Upper lobe of left lung (tissue), 6 donors: ENCODE data around the gene CNTNAP5. TPM values are rescaled to one million over a fixed set of nuclear protein-coding genes. Genes with fewer than 3 reads are reported as not detected.
A peak's percentile ranks its signal among the peaks of the same experiment; 100 is the strongest.

Experiments used
- ATAC-seq, 2 donors: fragments of 200-7000 bp; cut with Tn5 transposase; one replicate each; pipeline ENCODE4 v1.9.1; 2022; ENCODE audit warnings: mild to moderate bottlenecking in 2 of 2, moderate library complexity in 2 of 2; ENCODE audit not compliant: low FRiP score in 2 of 2
- DNase-seq, 2 donors: peaks; one replicate each; pipeline ENCODE4 v3.0.0-alpha.2; 2019 to 2020
- H3K27ac ChIP-seq, 4 donors: fragments of 200-600 bp; sonication (generic); one replicate each; pipeline ENCODE4 v1.5.1; 2016 to 2019
- H3K27me3 ChIP-seq, 4 donors: fragments of 200-600 bp; sonication (generic); one replicate each; pipeline ENCODE4 v1.5.1; 2017 to 2019
- H3K36me3 ChIP-seq, 4 donors: fragments of 200-600 bp; sonication (generic); one replicate each; pipeline ENCODE4 v1.5.1; 2016 to 2019
- H3K4me1 ChIP-seq, 4 donors: fragments of 200-600 bp; sonication (generic); one replicate each; pipeline ENCODE4 v1.5.1; 2018 to 2019
- H3K4me3 ChIP-seq, 4 donors: fragments of 200-600 bp; sonication (generic); one replicate each; pipeline ENCODE4 v1.5.1; 2017 to 2019; ENCODE audit warnings: mild to moderate bottlenecking in 2 of 4, moderate library complexity in 1 of 4
- H3K9me3 ChIP-seq, 4 donors: fragments of 200-600 bp; sonication (generic); one replicate each; pipeline ENCODE4 v1.5.1; 2018 to 2019
- EP300 ChIP-seq, 4 donors: sonication (generic); formaldehyde crosslinking; IDR thresholded peaks; one replicate each; pipeline ENCODE4 v1.5.1; 2017; ENCODE audit warnings: antibody characterized with exemption in 4 of 4, control low read depth in 2 of 4
- POLR2A ChIP-seq, 4 donors: fragments of 450-650 bp; IDR thresholded peaks; one replicate each; pipeline ENCODE4 v1.5.1; 2016 to 2017; ENCODE audit warnings: antibody characterized with exemption in 4 of 4, mild to moderate bottlenecking in 2 of 4
- POLR2AphosphoS5 ChIP-seq, 2 donors: sonication (generic); formaldehyde crosslinking; IDR thresholded peaks; one replicate each; pipeline ENCODE4 v1.5.1; 2017; ENCODE audit warnings: antibody characterized with exemption in 2 of 2
- WGBS, 2 donors: methylation state at CpG; one replicate each; pipeline ENCODE4 v1.1.5; 2017 to 2018; 5-methylcytosine and 5-hydroxymethylcytosine counted together
- total RNA-seq, 6 donors: library from RNA; depleted of rRNA in 4 of 6; stranded (reverse); fragments of >200 nt in 4 of 6; gene quantifications; one replicate each; pipeline versions ENCODE4 v1.1.0 to v1.2.1, GENCODE V29; 2016 to 2021
- TF ChIP-seq, protein P1 (sequence below), 6 experiments: fragments of 450-650 bp in 4 of 6; fragments of 200-600 bp in 2 of 6; sonication (generic) in 2 of 6; IDR thresholded peaks; one replicate each; pipeline ENCODE4 v1.5.1; 2016 to 2019; ENCODE audit warnings: antibody characterized with exemption in 6 of 6
- donor health status: DM: no; HTN: no; CAD: no; lungs with moderate emphysema.
- donor health status: DM: no; HTN: yes; CAD: no; lungs with severe emphysema.

Gene CNTNAP5
- total RNA-seq, 6 donors from 2014 or later = not detected

DNA sequence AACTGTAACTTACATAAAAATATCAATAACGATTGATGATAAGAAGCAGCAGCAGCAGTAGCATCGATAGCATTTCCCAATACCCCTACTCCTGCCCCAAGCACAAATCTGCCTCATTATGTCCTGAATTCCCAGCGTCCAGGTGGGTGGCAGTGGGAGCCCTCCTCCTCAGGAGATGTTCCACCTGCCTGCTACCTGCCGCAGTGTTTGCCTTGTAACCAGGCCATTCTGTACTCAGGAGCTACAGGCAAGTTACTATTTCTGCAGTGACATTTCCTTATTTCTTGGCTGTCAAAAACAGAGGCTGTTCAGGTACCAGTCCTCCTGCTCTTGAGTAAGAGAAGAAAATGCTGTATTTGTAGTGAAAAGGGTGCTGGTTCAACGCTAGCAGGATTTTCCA, 236.4 kb downstream of the CNTNAP5 start:
- 76 to 77% methylated on average over 4 to 5 of the region's 5 CpGs for WGBS, 2 donors
- Histone ChIP-seq H3K36me3 (no peaks in the 10 kb centered on the region), H3K4me1 (no peaks in the 10 kb centered on the region), H3K27ac (no peak overlapping the region), H3K4me3 (no peak overlapping the region), H3K9me3 (no peaks in the 10 kb centered on the region), H3K27me3 (no peaks in the 10 kb centered on the region)
- ATAC-seq (no peak), DNase-seq (no peak)
- TF ChIP-seq POLR2AphosphoS5 (IDR thresholded peaks at IDR 0.05) = no peak
- no peak for TF ChIP-seq EP300 (IDR thresholded peaks at IDR 0.05)
- TF ChIP-seq POLR2A (IDR thresholded peaks at IDR 0.05) = no peak
- TF ChIP-seq, protein P1, sequence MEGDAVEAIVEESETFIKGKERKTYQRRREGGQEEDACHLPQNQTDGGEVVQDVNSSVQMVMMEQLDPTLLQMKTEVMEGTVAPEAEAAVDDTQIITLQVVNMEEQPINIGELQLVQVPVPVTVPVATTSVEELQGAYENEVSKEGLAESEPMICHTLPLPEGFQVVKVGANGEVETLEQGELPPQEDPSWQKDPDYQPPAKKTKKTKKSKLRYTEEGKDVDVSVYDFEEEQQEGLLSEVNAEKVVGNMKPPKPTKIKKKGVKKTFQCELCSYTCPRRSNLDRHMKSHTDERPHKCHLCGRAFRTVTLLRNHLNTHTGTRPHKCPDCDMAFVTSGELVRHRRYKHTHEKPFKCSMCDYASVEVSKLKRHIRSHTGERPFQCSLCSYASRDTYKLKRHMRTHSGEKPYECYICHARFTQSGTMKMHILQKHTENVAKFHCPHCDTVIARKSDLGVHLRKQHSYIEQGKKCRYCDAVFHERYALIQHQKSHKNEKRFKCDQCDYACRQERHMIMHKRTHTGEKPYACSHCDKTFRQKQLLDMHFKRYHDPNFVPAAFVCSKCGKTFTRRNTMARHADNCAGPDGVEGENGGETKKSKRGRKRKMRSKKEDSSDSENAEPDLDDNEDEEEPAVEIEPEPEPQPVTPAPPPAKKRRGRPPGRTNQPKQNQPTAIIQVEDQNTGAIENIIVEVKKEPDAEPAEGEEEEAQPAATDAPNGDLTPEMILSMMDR (IDR thresholded peaks at IDR 0.05) = no peak

DNA sequence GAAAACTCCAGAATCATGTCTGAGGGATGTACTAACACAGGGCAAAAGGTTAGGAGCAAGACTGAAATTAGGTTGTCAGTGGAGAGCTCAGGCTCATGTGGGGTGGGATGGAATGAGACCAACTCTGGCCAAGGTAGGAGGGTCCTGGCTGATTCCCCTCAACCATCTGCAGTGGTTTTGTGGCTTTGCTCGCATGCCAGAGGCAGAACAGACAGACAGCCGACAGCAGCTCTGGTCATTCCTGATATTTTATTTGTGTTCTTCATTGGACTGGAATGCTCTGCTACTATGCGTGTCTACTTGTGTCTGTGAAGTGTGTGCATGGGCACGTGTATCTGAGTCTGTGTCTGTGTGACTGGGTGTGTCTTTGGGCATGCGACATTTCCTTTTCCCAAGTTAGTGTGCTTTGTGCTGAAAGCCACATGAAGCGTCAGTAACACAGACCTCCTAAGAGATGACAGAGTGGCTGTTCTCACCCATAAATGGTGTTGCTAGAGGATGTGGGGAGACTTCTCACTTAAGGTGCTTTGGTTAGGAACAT, 239.5 kb downstream of the CNTNAP5 start:
- DNase-seq (no peak), ATAC-seq (no peak)
- WGBS, 2 donors = 65 to 78% methylated on average over 6 of the region's 6 CpGs

DNA sequence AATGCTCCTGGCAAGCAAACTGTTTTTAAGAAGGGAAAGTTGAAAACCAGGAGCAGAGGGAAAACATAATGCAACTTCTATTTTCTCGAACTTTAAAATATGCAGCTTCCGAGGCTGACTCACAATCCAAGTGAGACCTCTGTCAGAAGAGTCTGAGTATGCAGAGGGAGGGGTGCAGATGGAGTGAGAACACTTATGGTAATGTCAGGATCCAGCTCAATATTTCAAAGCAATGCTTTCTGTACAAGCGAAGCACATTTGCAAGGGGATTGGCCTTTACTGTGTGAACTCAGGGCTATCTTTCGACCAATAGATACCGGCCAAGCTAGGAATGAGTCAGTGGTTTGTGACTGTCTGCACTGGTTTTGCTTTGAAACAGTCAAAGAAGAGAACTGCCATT, 242.7 kb downstream of the CNTNAP5 start:
- Histone ChIP-seq H3K4me1 (no peaks in the 10 kb centered on the region), H3K9me3 (no peaks in the 10 kb centered on the region), H3K27me3 (no peaks in the 10 kb centered on the region), H3K4me3 (no peak overlapping the region), H3K27ac (no peak overlapping the region), H3K36me3 (no peaks in the 10 kb centered on the region)
- WGBS, 2 donors = 78% methylated on average over 5 of the region's 5 CpGs
- no peak for DNase-seq
- peak in 1 of 2 donors; percentile 67 for ATAC-seq
- TF ChIP-seq POLR2AphosphoS5 (IDR thresholded peaks at IDR 0.05) = no peak
- TF ChIP-seq, protein P1 (IDR thresholded peaks at IDR 0.05) = no peak
- no peak for TF ChIP-seq EP300 (IDR thresholded peaks at IDR 0.05)
- TF ChIP-seq POLR2A (IDR thresholded peaks at IDR 0.05) = no peak

More for the DNA sequence above, 239.5 kb downstream of the CNTNAP5 start:
- Histone ChIP-seq H3K9me3 (no peaks in the 10 kb centered on the region), H3K36me3 (no peaks in the 10 kb centered on the region), H3K27me3 (no peaks in the 10 kb centered on the region), H3K27ac (no peak overlapping the region), H3K4me3 (no peak overlapping the region), H3K4me1 (no peaks in the 10 kb centered on the region)
- TF ChIP-seq EP300 (IDR thresholded peaks at IDR 0.05) (no peak), POLR2A (IDR thresholded peaks at IDR 0.05) (no peak), POLR2AphosphoS5 (IDR thresholded peaks at IDR 0.05) (no peak)
- TF ChIP-seq, protein P1 (IDR thresholded peaks at IDR 0.05) = no peak

DNA sequence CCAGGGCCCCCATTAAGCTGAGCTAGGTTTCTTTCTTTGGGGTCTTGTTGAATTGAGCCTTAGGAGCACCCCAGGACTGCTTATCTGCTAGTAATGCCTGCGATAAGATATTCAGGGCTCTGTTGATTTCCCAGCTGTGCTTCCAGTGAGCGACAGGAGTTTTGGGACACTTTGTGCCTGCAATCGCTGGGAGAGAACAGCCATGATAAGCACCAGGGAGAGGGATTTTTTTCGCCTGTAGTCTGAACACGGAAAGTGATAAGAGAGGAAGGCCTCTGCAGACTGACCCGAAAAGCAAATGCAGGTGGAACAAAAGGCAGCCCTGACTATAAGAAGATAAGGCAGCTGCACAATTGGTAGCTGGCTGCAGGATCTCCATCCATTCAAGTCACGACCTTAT, 244.3 kb downstream of the CNTNAP5 start:
- 67 to 75% methylated on average over 7 of the region's 7 CpGs for WGBS, 2 donors
- H3K9me3 ChIP-seq = no peaks in the 10 kb centered on the region
- no peak overlapping the region for H3K27ac ChIP-seq
- ATAC-seq (no peak), DNase-seq (no peak)
- no peaks in the 10 kb centered on the region for H3K4me1 ChIP-seq
- no peak overlapping the region for H3K4me3 ChIP-seq
- H3K27me3 ChIP-seq = no peaks in the 10 kb centered on the region
- H3K36me3 ChIP-seq = no peaks in the 10 kb centered on the region
- TF ChIP-seq EP300 (IDR thresholded peaks at IDR 0.05) = no peak
- TF ChIP-seq, protein P1 (IDR thresholded peaks at IDR 0.05) = no peak
- TF ChIP-seq POLR2AphosphoS5 (IDR thresholded peaks at IDR 0.05) = no peak
- TF ChIP-seq POLR2A (IDR thresholded peaks at IDR 0.05) = no peak

DNA sequence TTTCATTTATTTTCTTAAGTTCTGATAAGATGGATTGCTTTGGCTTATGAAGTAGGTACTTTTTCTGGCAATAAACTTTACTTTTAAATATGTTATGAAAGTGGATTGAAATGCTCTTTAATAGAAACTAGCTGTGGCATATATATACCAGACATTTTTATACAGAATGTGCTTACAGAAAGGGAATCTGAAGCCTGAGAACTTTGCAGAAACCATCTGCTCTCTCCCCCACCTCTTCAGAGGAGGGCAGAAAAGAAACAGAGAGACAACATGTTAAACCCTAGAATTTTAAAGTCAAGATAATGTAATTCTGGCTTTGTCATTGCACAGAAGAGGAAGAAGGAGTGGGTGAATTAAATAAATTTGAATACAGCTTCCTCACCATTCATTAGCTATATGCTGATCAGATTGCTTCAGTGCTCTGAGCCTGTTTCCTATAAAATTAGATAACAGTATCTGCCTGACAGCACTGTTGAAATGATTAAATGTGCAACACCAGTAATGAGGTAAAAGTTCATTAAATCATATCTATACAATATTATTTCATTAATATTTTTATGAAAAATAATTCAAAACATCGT, 247.3 kb downstream of the CNTNAP5 start:
- Histone ChIP-seq H3K9me3 (no peaks in the 10 kb centered on the region), H3K27ac (no peak overlapping the region), H3K27me3 (no peaks in the 10 kb centered on the region), H3K4me1 (no peaks in the 10 kb centered on the region), H3K36me3 (no peaks in the 10 kb centered on the region), H3K4me3 (no peak overlapping the region)
- WGBS, 2 donors = 85 to 88% methylated on average over 1 of the region's 1 CpG
- ATAC-seq = no peak
- TF ChIP-seq POLR2A (IDR thresholded peaks at IDR 0.05) (no peak), EP300 (IDR thresholded peaks at IDR 0.05) (no peak), POLR2AphosphoS5 (IDR thresholded peaks at IDR 0.05) (no peak)
- TF ChIP-seq, protein P1 (IDR thresholded peaks at IDR 0.05) = no peak
- DNase-seq = no peak
